H1 (cell line): ENCODE data around the gene ATP11C.

Source experiments
- CEBPB ChIP-seq: IDR thresholded peaks from 2 replicates; pipeline ENCODE4 v1.6.1; 2012; ENCODE audit warnings: low read depth, low read length
- POLR2A ChIP-seq, 2 experiments: IDR thresholded peaks; 1 replicate in 1 of 2; 2 replicates in 1 of 2; pipeline ENCODE4 v1.6.1; 2011; ENCODE audit warnings: low read depth in 2 of 2, low read length in 2 of 2, mild to moderate bottlenecking in 2 of 2; ENCODE audit errors: control extremely low read depth in 1 of 2
- TBP ChIP-seq: IDR thresholded peaks from 2 replicates; pipeline ENCODE4 v1.6.1; 2011; ENCODE audit warnings: low read depth, low read length, improper control_type of control experiment
- ZNF274 ChIP-seq: IDR thresholded peaks from 2 replicates; pipeline ENCODE4 v1.7.0; 2012; ENCODE audit warnings: low read length, borderline replicate concordance; ENCODE audit errors: extremely low read depth

DNA sequence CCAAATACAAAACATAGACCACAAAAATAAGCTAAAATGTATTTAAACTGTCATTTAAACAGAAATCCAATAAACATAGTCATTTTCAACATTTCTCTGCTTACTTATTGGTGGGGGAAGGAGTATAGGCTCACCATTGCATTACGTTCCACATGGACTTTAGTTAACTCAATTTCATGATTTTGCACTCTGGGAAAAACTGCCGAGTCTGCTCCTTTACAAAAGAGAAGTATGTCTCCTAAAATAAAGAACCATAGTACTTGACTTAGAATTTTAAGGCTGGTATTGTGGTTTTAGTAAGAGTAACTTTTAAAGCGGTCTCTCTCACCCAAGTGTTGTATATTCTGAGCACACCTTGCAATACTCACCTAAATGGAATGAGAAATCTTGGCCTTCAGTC lies 149.8 kb downstream of the ATP11C start:
- TF ChIP-seq POLR2A (IDR thresholded peaks at IDR 0.05; ENCODE audit: control extremely low read depth in 1 of 2, low read depth in 2 of 2, low read length in 2 of 2): no peak
- no peak for TF ChIP-seq CEBPB
- TF ChIP-seq ZNF274: no peak
- TF ChIP-seq TBP: no peak
